ENCODE measurements around the gene EIF5B.

The EIF5B gene

DNA sequence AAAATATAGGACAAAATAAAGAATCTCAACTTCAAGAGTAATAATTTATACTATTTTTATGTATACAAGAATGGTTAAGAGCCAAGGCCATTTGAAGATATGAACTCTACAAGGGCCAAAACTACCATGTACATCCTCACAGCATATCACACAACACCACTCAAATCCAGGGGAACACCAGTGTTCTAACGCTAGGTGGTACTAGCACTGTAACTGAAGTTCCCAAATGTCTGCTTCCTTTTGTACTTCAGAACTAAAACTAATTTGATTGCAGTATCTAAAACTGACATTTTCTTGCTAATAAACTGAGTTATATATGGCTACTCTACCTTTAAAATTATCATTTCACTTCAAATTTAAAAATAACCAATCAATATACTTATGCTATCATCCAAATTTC is 105.6 kb downstream of the EIF5B start:
- Mint-ChIP-seq H3K27me3 (ENCODE audit: low read depth) (no peaks in the 10 kb centered on the region), H3K4me1 (ENCODE audit: low read depth) (peaks cover 5% of the 10 kb centered on the region), H3K9me3 (no peaks in the 10 kb centered on the region), H3K36me3 (ENCODE audit: low read depth) (peaks cover 16% of the 10 kb centered on the region), H3K27ac (no peak overlapping the region), H3K4me3 (no peak overlapping the region)
- no peak for DNase-seq (ENCODE audit: low spot score)

- DNase-seq (ENCODE audit: low spot score), result no peak
- Mint-ChIP-seq H3K27ac (no peak overlapping the region), H3K27me3 (ENCODE audit: low read depth) (no peaks in the 10 kb centered on the region), H3K4me1 (ENCODE audit: low read depth) (peaks cover 7% of the 10 kb centered on the region), H3K36me3 (ENCODE audit: low read depth) (peaks cover 17% of the 10 kb centered on the region), H3K4me3 (no peak overlapping the region), H3K9me3 (no peaks in the 10 kb centered on the region)
Observed at GRCh38 chr2:99444222-99444621, 107.0 kb downstream of the EIF5B start.

DNA sequence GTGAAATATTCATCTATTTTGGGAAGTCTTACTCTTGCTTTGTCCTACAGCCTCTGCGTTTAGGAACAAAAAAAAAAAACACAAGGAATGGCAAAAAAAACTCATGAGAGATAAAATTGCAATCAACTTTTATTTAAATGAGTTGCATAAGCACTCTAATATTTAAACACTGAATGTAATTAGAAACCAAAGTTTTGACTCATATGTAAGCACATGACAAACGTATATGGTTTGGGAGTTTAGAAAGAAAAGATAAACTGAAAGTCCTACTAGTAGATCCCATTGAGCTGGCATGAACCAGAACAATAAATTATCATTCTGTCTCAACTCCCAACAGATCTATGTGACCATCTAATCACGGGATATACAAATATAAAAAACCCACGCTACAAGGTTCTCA is 107.9 kb downstream of the EIF5B start:
- H3K36me3 Mint-ChIP-seq (ENCODE audit: low read depth), result peaks cover 17% of the 10 kb centered on the region

DNA sequence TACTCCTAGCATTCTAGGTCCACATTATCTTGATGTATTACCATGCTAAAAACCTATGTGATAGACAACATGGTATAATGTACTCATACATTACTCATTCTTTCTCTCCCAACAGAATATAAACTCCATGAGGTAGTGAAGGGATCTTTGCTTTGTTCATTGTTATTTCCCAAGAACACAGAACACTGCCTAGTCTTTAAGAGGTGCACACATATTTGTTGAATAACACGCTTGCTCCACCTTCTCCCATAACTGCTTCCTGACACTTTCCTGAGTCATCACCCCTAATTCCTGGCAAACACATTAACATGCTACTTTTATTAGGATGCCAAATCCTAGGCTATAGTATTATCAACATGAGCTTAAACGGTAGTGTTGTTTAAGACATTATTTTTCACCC is 111.4 kb downstream of the EIF5B start:
- Mint-ChIP-seq H3K9me3 (no peaks in the 10 kb centered on the region), H3K27ac (no peak overlapping the region), H3K27me3 (ENCODE audit: low read depth) (no peaks in the 10 kb centered on the region), H3K4me3 (no peak overlapping the region), H3K36me3 (ENCODE audit: low read depth) (peaks cover 24% of the 10 kb centered on the region), H3K4me1 (ENCODE audit: low read depth) (peaks cover 6% of the 10 kb centered on the region)
- no peak for DNase-seq (ENCODE audit: low spot score)

More for the DNA sequence above, 107.9 kb downstream of the EIF5B start:
- Mint-ChIP-seq H3K9me3 (no peaks in the 10 kb centered on the region), H3K4me1 (ENCODE audit: low read depth) (peaks cover 6% of the 10 kb centered on the region), H3K27ac (no peak overlapping the region), H3K27me3 (ENCODE audit: low read depth) (no peaks in the 10 kb centered on the region), H3K4me3 (no peak overlapping the region)
- no peak for DNase-seq (ENCODE audit: low spot score)

DNA sequence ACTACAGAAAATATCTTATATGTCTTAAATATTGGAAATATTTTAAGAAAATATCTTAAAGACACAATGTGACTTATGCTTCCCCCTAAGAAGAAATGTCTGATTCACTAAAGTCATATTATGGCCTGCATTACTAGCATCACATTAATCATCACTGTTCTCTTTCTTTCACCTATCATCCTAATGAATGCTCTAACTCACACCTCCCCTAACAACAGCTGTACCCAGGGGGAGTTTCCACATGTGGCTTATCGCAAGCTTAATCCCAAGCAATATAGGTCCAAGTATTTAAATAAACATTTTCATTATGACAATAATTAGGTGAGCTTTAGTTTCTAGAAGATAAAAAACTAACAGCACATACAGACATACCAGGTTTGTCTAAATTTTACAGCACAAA is 113.0 kb downstream of the EIF5B start:
- no peak overlapping the region for H3K4me3 Mint-ChIP-seq
- H3K27me3 Mint-ChIP-seq (ENCODE audit: low read depth), result no peaks in the 10 kb centered on the region
- DNase-seq (ENCODE audit: low spot score), result no peak
- no peak overlapping the region for H3K27ac Mint-ChIP-seq
- H3K9me3 Mint-ChIP-seq, result no peaks in the 10 kb centered on the region
- H3K36me3 Mint-ChIP-seq (ENCODE audit: low read depth), result peaks cover 24% of the 10 kb centered on the region
- peaks cover 2% of the 10 kb centered on the region for H3K4me1 Mint-ChIP-seq (ENCODE audit: low read depth)
